Measurements from ENCODE around the gene UST.
"Not testable (repeated sequence)": the region's sequence is repeated elsewhere in the genome, so short reads cannot be mapped to it uniquely, and the experiment has no call there.

The UST gene

GRCh38 chr6:148842296-148843019 is 95.6 kb downstream of the UST start:
- no peak for DNase-seq

GRCh38 chr6:148845464-148845863 is 98.6 kb downstream of the UST start:
- no peak for DNase-seq

- no peak for DNase-seq
These were observed 100.2 kb downstream of the UST start for GRCh38 chr6:148846778-148847761.

- no peak for DNase-seq
These were observed 102.1 kb downstream of the UST start for GRCh38 chr6:148848915-148849314.

- not testable (repeated sequence) for DNase-seq
These were observed 102.6 kb downstream of the UST start for GRCh38 chr6:148849449-148849848.

GRCh38 chr6:148850964-148851363 is 104.1 kb downstream of the UST start:
- DNase-seq: no peak

DNA sequence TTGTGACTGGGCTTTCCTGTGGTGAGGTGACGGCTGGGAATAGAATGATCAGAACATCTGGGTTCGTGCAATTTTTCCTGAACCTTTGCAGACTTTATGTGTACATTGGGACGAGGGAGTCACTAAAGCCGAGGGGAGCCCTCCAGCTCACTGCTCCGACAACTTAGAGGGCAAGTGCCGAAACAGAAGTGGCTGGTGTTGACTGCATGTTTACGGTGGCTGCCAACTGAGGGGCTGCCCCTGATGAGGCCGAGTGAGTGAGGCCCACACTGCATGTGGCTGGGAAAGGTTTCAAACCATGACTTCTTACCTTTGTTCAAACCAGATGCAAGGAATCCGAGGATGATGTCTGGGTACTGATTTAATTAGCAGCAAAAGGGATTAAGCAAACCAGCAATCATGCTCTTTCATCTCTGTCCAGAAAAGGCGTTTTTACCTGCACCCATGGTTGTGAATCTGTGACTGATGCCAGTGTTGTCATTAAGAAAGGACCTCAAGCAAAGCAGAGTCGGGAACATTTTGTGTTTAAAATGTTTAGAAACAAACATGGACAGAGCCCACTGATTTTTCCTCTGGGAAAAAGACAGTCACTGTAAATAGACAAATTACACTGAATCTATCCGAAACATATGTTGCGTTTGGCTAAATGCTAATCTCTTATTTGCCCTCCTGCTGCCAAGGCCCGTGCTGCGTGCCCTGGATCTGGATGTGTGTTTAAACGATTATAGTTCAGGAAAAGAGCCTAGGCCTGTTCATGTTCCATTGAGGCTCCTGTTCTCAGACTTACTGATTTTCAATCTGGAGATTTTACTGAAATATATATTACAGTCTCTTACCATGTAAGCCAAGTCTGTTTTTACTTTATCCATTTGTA is 105.1 kb downstream of the UST start:
- no peak for DNase-seq

- DNase-seq: no peak
These were observed 105.9 kb downstream of the UST start for GRCh38 chr6:148852688-148853087.

DNA sequence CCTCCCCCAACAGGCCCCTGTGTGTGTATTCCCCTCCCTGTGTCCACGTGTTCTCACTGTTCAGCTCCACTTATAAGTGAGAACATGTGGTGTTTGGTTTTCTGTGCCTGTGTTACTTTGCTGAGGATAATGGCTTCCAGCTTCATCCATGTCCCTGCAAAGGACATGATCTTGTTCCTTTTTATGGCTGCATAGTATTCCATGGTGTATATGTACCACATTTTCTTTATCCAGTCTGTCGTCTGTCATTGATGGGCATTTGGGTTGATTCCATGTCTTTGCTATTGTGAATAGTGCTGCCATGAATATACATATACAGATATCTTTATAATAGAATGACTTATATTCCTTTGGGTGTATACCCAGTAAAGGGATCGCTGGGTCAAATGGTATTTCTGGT is 106.3 kb downstream of the UST start:
- not testable (repeated sequence) for DNase-seq

- DNase-seq: no peak
These were observed 107.3 kb downstream of the UST start for GRCh38 chr6:148854096-148854495.

DNA sequence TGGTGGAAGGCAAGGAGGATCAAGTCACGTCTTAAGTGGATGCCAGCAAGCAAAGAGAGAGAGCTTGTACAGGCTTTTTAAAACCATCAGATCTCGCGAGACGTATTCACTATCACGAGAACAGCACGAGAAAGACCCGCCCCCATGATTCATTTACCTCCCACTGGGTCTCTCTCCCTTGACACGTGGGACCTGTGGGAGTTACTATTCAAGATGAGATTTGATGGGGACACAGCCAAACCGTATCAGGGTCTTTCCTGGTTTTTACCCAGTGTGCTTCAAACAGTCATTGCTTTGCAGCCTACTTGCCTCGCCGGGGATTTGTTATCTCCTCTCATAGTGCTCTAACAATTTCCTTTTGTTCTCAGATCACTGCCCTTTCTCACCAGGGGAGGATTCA is 108.2 kb downstream of the UST start:
- no peak for DNase-seq

DNA sequence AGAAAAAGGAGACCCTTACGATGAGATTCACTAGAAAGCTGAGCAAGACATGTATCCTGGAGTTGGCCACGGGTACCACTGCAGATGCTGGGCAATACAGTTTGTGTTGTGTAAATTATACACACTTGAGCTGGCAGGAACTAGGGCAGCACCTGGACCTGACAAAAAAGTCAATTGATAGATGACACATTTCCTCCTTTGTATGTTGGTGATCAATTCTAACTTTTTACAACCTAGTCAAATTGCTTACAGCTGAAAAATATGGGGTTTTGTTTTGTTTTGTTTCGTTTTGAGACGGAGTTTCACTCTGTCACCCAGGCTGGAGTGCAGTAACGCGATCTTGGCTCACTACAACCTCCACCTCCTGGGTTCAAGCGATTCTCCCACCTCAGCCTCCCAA is 108.9 kb downstream of the UST start:
- DNase-seq: no peak

DNA sequence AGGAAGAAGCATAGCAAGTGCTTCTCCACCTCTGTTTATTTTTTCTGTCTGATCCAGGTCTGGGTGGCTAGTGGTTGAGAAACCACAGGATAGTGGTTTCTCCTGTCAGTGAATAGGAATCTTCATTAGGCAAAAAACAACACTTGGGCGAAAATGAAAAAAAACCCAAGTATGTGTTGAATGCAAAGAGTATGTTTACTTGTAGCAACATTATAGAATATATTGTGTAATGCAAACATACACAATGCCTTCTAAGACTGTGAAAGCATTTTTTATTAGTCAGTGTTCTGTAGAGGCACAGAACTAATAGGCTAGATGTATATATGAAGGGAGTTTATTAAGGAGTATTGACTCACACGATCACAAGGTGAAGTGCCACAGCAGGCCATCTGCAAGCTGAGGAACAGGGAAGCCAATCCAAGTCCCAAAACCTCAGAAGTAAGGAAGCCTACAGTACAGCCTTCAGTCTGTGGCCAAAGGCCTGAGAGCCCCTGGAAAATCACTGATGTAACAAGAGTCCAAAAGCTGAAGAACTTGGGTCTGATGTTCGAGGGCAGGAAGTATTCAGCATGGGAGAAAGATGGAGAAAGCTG is 111.1 kb downstream of the UST start:
- DNase-seq: no peak

DNA sequence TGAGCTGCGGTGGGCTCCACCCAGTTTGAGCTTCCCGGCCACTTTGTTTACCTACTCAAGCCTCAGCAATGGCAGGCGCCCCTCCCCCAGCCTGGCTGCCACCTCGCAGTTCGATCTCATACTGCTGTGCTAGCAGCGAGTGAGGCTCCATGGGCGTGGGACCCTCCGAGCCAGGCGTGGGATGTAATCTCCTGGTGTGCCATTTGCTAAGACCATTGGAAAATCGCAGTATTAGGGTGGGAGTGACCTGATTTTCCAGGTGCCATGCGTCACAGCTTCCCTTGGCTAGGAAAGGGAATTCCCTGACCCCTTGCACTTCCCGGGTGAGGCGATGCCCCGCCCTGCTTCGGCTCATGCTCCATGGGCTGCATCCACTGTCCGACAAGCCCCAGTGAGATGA is 117.3 kb downstream of the UST start:
- DNase-seq: not testable (repeated sequence)

- DNase-seq: no peak
These were observed 118.1 kb downstream of the UST start for GRCh38 chr6:148864941-148865340.

DNA sequence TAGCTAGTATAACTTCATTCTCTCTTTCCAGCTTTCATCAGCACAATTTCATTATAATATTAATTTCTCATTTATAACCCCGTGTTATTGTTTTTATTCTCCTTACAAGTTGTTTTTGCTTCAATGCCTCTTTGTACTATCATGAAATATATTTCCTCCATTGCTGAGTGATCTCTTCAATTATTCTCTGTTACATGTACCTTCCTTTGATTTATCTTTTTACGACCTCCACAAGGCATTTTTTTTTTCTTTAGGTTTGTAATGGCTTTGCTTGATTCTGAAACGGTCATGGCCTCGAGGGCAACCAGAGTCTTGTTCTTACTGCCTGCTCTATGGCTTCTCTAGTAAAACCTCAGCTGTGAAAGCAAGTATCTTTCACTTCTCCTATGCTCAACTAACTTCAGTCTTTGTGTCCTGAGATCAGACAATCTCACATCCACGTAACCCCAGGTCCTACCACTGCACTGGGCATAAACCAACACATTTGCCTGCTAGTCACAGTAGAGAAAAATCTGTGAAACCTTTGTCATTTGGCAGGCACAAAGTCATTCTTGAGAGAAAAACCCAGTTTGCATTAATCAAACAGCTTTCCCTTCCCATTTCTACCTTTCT is 119.9 kb downstream of the UST start:
- DNase-seq: no peak

GRCh38 chr6:148867862-148868261 is 121.0 kb downstream of the UST start:
- DNase-seq: no peak

GRCh38 chr6:148868314-148868713 is 121.5 kb downstream of the UST start:
- no peak for DNase-seq

GRCh38 chr6:148868901-148869300 is 122.1 kb downstream of the UST start:
- no peak for DNase-seq

- peak; percentile 40 for DNase-seq
These were observed 122.8 kb downstream of the UST start for GRCh38 chr6:148869585-148869984.

DNA sequence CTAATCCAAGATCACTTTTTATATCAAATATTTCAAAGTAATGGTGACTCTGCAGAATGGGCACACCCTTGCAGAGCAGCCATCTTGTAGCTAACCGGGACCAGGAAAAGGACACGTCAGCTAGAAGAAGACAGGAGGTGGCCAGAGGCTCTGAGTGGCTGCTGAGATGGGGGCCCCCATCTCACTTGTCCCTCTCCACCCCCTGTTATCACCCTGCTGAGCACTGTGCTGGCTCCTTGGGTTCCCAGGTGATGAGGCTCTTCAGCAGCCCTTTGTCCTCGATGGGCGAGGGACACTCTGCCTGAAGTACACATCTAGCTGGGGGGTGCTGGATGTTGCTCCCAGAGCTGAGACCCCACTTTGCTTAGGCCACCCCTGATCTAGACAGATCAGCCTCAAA is 126.3 kb downstream of the UST start:
- DNase-seq: no peak

- DNase-seq: no peak
These were observed 127.0 kb downstream of the UST start for GRCh38 chr6:148873868-148874267.

Data from T1000 (cell line).